Rectal smooth muscle tissue (tissue), 1 donor: ENCODE data around the gene ADPRHL1.

Experiments used
- H3K27ac ChIP-seq: one replicate; pipeline ENCODE4 v1.7.0; 2013; ENCODE audit warnings: low read depth, low read length, inconsistent platforms
- H3K27me3 ChIP-seq: one replicate; pipeline ENCODE4 v1.7.0; 2013; ENCODE audit warnings: low read length; ENCODE audit not compliant: control insufficient read depth, insufficient read depth
- H3K36me3 ChIP-seq: one replicate; pipeline ENCODE4 v1.7.0; 2013; ENCODE audit warnings: low read length; ENCODE audit not compliant: control insufficient read depth, insufficient read depth
- H3K4me1 ChIP-seq: one replicate; pipeline ENCODE4 v1.7.0; 2013; ENCODE audit warnings: low read length; ENCODE audit not compliant: control insufficient read depth, insufficient read depth
- H3K4me3 ChIP-seq: one replicate; pipeline ENCODE4 v1.7.0; 2013; ENCODE audit warnings: low read length
- H3K9ac ChIP-seq: one replicate; pipeline ENCODE4 v1.7.0; 2013; ENCODE audit warnings: low read length

The ADPRHL1 gene

DNA sequence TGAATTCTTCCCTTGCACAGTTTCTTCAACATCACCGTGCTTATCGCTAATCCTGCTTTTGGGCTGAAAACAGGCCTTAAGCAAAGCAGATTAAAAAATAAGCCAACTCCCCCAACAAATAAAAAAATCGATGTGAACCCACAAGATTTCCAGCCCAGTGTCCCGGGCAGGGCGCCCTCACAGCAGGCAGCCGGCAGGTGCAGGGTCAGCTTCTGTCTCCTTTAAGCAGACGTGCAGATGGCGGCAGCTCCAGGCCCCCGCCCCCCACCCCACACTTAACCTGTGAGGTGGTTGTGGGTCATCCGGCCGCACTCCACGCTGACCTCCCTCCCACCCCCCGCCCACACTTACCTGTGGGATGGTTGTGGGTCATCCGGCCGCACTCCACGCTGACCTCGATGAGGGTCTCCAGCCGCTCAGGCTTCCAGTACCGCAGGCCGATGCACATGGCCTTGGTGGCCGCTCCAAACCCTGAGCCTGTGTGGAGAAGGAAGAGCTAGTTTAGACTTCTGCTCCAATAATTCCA, 19.8 kb downstream of the ADPRHL1 start:
- H3K27me3 ChIP-seq: no peaks in the 10 kb centered on the region
- H3K27ac ChIP-seq: no peak overlapping the region
- H3K4me3 ChIP-seq: no peak overlapping the region
- H3K9ac ChIP-seq: no peak overlapping the region
- no peaks in the 10 kb centered on the region for H3K4me1 ChIP-seq
- H3K36me3 ChIP-seq: no peaks in the 10 kb centered on the region

DNA sequence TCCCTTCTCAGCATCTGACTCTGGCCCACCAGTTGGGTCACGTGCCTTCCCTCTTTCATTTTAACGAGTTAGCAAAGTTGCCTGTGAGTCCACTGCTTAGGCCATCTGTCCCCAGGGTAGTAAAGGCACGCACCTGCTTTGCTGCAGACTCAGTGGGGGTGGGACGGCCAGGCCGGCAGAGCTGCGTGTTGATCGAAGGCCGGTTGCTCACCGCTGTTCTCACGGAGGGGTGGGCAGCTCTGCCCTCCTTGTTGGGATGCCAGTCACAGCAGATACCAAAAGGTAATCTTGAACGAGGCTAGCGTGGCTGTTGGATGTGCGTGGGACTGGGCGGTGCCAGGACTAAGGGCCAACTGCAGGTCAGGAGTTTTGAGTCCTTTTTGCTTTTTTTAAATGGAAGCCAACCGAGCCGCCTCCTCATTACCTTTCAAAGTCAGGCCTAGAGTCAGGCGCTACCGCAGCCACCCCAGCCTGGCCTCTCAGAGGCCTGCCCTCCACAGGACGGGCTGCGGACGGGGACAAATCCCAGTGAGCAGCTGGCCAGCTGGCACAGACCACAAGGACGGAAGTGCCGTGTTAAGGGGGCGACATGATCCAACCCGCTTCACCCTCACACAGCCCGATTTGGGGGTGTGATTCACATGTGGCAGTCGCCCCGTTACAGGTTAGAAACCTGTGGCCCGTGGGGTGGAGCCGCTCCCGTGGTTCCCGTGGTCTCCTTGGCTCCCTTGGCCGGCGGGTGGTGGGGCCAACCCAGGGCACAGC, 20.6 kb downstream of the ADPRHL1 start:
- Histone ChIP-seq H3K27ac (no peak overlapping the region), H3K27me3 (no peaks in the 10 kb centered on the region), H3K4me3 (no peak overlapping the region), H3K9ac (no peak overlapping the region), H3K36me3 (no peaks in the 10 kb centered on the region), H3K4me1 (no peaks in the 10 kb centered on the region)

DNA sequence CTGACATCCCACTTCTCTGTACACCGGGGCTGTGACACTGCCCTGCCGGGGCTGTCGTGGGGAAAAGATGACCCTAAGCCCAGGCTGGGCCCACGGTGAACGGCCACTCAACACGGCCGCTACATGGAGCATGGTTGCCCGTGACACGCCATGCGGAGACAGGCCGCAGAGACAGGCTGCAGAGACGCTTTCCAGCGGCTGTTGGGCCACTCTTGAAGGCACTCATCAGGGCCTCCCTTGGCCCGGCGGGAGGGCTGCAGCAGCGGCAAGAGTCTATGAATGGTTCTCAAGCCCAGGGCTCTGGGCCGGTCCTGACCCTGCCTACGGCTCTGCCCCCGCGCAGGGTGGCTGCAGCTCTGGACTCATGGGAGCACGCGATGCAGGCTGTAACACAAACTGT, 22.1 kb downstream of the ADPRHL1 start:
- Histone ChIP-seq H3K4me1 (no peaks in the 10 kb centered on the region), H3K36me3 (no peaks in the 10 kb centered on the region), H3K4me3 (no peak overlapping the region), H3K27me3 (no peaks in the 10 kb centered on the region), H3K9ac (no peak overlapping the region), H3K27ac (no peak overlapping the region)

DNA sequence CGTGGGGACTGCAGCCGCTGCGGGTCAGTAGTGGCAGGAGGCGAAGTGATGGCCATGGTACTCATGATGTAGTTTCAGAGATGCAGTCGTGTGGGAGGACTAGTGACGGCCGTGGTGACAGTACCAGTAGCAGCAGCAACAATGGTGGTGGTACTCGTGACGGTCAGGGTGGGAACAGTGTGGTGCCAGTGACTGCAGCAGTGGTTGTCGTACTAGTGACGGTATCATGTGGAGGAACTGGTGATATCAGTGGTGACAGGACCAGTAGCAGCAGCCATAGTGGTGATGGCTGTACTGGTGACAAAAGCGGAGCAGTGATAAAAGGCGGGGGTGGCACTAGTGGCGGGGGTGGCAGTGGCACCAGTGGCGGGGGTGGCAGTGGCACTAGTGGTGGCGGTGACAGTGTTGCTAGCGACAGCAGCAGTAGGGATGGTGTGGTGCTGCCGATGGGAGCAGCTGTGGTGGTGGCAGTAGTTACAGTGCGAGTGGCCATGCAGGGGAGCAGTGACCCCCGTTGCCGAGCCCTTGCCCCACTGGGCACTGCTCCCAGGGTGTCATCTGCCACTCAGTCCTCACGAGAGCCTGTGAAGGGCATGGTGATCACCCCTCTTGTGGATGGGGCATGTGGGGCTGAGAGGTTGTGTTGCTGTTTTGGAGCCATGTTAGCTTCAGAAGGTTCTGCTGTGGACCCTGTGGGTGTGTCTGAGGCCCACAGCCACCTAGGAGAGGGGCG, 22.7 kb downstream of the ADPRHL1 start:
- Histone ChIP-seq H3K27me3 (no peaks in the 10 kb centered on the region), H3K9ac (no peak overlapping the region), H3K36me3 (no peaks in the 10 kb centered on the region), H3K4me1 (no peaks in the 10 kb centered on the region), H3K4me3 (no peak overlapping the region), H3K27ac (no peak overlapping the region)

DNA sequence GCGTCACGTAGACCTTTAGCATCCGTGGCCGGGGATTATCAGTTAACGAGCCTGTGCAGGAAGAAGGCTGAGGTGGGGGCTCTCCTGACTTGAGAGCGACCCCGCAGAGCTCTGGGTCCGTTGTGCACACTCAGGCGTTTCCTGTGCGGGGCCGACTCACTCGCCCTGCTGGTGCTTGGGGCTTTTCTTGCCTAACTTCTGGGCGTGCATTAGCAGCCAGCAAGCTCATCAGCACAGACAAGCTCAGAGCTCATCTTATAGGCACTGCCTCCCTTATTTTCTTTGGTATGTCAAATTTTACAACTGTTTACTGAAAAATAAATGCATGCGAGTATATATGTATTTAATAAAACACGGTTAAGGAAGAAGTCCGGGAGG, 23.7 kb downstream of the ADPRHL1 start:
- no peak overlapping the region for H3K27ac ChIP-seq
- no peaks in the 10 kb centered on the region for H3K4me1 ChIP-seq
- no peak overlapping the region for H3K9ac ChIP-seq
- no peaks in the 10 kb centered on the region for H3K27me3 ChIP-seq
- H3K4me3 ChIP-seq: no peak overlapping the region
- H3K36me3 ChIP-seq: no peaks in the 10 kb centered on the region

DNA sequence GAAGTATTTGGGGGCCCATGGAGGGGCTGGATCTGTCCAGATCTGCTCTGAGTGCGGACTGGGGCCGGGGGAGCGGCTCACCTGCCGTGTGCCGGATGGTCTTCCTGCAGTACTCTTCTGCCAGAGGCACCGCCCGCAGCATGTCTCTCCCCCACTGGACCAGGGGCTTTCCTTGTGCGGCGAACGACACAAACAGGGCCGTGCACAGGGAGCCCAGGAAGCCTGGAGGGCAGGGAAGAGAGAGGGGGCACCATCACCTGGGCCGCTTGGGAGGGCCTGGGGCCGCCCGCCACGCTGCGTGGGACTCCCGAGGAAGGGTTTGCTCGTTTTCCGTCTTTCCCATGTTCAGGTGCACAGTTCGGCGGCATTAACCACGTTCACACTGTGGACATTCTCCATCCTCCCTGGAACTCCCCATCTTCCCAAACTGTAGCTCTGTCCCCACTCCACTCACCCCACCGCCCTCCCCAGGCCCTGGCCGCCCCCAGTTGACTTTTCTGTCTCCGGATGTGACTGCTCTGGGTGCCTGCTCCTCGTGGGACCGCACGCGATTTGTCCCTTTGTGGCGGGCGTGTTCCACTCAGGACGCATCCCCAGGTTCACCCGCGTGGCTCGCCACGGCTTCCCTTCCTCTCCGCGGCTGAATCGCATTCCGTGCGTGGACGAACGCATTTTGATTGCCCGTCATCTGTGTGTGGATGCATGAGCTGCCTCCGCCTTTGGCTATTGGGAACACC, 24.2 kb downstream of the ADPRHL1 start:
- no peak overlapping the region for H3K9ac ChIP-seq
- no peaks in the 10 kb centered on the region for H3K36me3 ChIP-seq
- H3K4me3 ChIP-seq: no peak overlapping the region
- H3K27me3 ChIP-seq: no peaks in the 10 kb centered on the region
- no peaks in the 10 kb centered on the region for H3K4me1 ChIP-seq
- no peak overlapping the region for H3K27ac ChIP-seq

DNA sequence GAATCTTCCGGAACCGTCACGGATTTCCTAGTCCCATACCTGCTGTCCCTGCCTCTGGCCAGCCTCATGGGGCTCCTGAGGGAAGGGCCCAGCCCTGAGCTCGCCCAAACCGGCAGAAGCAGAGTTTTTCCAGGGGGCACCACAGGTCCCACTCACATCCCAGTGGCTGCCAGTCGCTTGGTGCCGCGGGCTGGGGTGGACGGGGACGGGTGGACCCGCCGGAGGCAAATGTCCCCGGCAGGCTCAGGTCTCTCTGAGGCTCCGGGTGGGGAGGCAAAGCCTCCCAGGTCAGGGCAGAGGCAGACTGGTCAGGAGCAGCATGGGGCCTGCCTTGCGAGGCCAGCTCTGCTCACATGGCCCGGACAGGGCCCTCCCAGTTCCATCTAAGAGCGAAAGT, 24.8 kb downstream of the ADPRHL1 start:
- no peak overlapping the region for H3K9ac ChIP-seq
- H3K27ac ChIP-seq: no peak overlapping the region

DNA sequence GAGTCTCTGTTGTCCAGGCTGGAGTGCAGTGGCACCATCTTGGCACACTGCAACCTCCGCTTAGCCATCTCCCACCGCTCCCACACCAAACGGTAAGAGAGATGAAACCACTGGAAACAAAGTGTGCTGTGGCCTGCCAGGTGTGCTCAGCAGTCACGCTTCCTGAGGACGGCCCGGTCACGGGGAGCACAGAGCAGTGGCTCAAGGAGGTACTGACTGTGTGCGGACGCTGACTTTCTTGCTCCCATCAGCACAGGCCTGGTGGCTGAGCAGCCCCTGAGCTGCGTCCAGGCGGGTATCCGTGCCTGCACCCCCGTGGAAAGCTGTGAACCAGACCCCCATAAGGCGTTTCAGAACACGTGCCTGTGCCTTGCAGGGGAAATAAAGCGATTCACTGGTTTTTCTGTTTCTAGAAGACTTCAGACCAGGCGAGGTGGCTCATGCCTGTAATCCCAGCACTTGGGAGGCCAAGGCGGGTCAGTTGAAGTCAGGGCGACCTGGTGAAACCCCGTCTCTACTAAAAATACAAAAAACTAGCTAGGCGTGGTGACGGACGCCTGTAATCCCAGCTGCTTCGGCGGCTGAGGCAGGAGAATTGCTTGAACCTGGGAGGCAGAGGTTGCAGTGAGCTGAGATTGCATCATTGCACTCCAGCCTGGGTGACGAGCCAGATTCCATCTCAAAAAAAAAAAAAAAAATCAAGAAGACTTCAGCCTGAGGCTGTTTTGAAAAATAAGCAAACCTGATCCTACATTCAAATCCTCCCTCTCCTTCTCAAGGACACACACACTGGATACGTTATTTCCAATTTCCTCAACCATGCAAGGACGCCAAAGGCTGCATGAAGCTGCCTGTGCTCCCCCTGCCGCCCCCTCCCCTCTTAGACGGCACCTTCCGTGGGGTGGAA, 25.5 kb downstream of the ADPRHL1 start:
- Histone ChIP-seq H3K9ac (no peak overlapping the region), H3K4me1 (no peaks in the 10 kb centered on the region), H3K36me3 (no peaks in the 10 kb centered on the region), H3K27me3 (no peaks in the 10 kb centered on the region), H3K27ac (no peak overlapping the region), H3K4me3 (no peak overlapping the region)

More for the DNA sequence above, 24.8 kb downstream of the ADPRHL1 start:
- Histone ChIP-seq H3K4me3 (no peak overlapping the region), H3K36me3 (no peaks in the 10 kb centered on the region), H3K4me1 (no peaks in the 10 kb centered on the region), H3K27me3 (no peaks in the 10 kb centered on the region)

DNA sequence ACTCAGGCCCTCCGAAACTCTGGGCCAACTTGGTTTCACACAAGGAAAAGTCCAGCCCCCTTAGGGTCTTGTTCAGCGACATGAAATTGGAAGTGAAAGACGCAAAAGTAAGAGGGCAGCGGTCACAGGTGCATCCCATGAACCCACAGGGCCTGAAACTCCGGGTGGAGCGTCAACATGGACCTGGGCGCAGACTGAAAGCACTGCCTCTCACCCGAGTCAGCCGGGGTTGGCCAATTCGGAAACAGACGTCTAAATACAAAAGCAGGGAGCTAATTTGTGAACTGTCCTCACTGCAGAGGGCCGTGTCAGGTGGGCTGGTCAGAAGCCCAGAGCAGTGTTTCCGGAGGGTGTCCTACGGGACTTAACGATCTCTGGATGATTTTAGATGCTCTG, 26.7 kb downstream of the ADPRHL1 start:
- no peaks in the 10 kb centered on the region for H3K36me3 ChIP-seq
- H3K4me3 ChIP-seq: no peak overlapping the region
- peaks cover under 1% of the 10 kb centered on the region for H3K4me1 ChIP-seq
- no peaks in the 10 kb centered on the region for H3K27me3 ChIP-seq
- H3K9ac ChIP-seq: no peak overlapping the region
- H3K27ac ChIP-seq: no peak overlapping the region

DNA sequence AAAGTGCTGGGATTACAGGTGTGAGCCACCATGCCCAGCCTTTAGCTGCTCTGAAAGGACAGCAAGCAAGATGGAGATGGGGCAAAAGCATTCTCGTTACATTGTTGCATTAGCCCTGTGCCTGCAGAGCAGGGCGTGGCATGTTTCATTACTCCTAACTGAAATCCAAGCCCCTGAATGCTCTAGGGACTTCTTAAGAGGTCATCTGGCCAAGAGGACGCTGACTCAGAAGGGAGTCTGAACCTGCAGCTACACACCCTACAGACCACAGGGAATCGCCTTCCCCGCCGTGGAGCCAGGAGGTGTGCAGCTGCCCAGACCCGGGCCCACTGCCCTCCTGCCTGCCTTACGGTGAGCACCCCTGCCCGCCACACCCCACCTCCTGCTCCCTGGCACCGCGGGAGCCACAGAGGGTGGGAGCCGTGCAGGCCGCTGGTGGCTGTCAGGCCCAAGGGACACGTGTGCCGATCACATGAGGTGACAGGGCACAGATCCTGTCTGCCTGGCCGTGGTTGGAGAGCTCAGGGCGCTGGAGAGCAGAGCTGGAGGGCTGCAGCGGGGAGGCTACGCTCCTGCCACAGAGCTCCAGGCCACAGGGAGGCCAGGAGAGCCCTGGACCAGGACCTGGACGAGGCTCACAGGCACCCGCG, 27.2 kb downstream of the ADPRHL1 start:
- no peaks in the 10 kb centered on the region for H3K36me3 ChIP-seq
- no peaks in the 10 kb centered on the region for H3K27me3 ChIP-seq
- H3K4me3 ChIP-seq: no peak overlapping the region
- peaks cover 3% of the 10 kb centered on the region for H3K4me1 ChIP-seq
- H3K9ac ChIP-seq: no peak overlapping the region
- no peak overlapping the region for H3K27ac ChIP-seq

DNA sequence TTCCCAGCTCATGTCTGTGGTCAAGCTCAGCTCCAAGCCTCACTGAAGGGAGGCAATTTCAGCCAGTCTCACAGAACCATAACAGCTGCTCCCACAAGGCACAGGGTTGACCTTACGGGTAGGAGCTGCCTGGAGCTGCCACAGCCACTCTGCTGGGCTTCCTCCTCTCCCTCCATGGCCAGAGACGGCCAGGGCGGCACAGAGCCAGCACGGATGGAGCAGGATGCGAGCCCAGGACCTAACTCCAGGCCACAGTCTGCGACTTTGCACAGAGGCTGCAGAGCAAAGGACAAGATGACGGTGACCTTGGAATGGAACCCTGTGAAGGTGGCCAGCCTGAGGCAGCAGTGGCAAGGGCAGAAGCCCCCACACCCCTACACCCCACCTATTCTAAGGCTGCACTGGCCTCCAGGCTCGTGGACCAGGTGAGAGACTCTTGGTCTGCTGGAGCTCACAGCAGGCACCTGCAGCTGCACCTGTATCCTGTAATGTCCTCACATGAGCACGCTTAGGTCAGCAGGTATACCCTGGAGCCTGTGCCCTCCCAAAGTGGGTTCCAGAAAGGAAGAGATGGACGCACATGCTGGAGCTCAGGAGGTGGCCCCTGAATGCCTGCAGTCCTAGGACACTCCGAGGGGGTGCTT, 29.6 kb downstream of the ADPRHL1 start:
- no peak overlapping the region for H3K9ac ChIP-seq
- H3K27me3 ChIP-seq: no peaks in the 10 kb centered on the region
- H3K27ac ChIP-seq: no peak overlapping the region
- H3K36me3 ChIP-seq: no peaks in the 10 kb centered on the region
- H3K4me1 ChIP-seq: peaks cover 3% of the 10 kb centered on the region
- no peak overlapping the region for H3K4me3 ChIP-seq
